DOHH2 (cell line): Measurements from ENCODE around the gene PHLPP2.

Experiments
- H3F3A ChIP-seq: fragments of 200-600 bp; sonication (generic), shearing (Covaris generic); 2 replicates; pipeline ENCODE4 v1.6.0; 2016; ENCODE audit warnings: antibody characterized with exemption, mild to moderate bottlenecking; ENCODE audit not compliant: control insufficient read depth, insufficient read depth
- H3K27ac ChIP-seq: fragments of 200-600 bp; sonication (generic); 2 replicates; pipeline ENCODE4 v1.5.1; 2014; ENCODE audit warnings: low read depth, mild to moderate bottlenecking, low read length, moderate library complexity
- H3K27me3 ChIP-seq: fragments of 200-600 bp; sonication (generic); 2 replicates; pipeline ENCODE4 v1.6.1; 2014; ENCODE audit warnings: mild to moderate bottlenecking, low read length, mixed read lengths; ENCODE audit not compliant: control insufficient read depth
- H3K36me3 ChIP-seq: fragments of 200-600 bp; sonication (generic); 2 replicates; pipeline ENCODE4 v1.6.1; 2014; ENCODE audit warnings: mild to moderate bottlenecking, low read length, moderate library complexity, mixed read lengths; ENCODE audit not compliant: control insufficient read depth
- H3K4me1 ChIP-seq: fragments of 200-600 bp; sonication (generic); 2 replicates; pipeline ENCODE4 v1.6.1; 2014; ENCODE audit warnings: mild to moderate bottlenecking, low read length, mixed read lengths; ENCODE audit not compliant: control insufficient read depth
- H3K4me2 ChIP-seq: fragments of 200-600 bp; sonication (generic); 2 replicates; pipeline ENCODE4 v1.6.0; 2014; ENCODE audit warnings: mild to moderate bottlenecking, low read length, moderate library complexity
- H3K4me3 ChIP-seq: fragments of 200-600 bp; sonication (generic); 2 replicates; pipeline ENCODE4 v1.5.1; 2014; ENCODE audit warnings: mild to moderate bottlenecking, low read length, mixed read lengths
- H3K79me2 ChIP-seq: fragments of 200-600 bp; sonication (generic); 2 replicates; pipeline ENCODE4 v1.6.1; 2014; ENCODE audit warnings: mild to moderate bottlenecking, low read length, mixed read lengths; ENCODE audit not compliant: control insufficient read depth
- H3K9me2 ChIP-seq: fragments of 200-600 bp; sonication (generic); replicated peaks from 2 replicates; pipeline ENCODE4 v1.6.1; 2014; ENCODE audit warnings: mild to moderate bottlenecking, low read length, mixed read lengths; ENCODE audit not compliant: control insufficient read depth
- H3K9me3 ChIP-seq: fragments of 200-600 bp; sonication (generic); 2 replicates; pipeline ENCODE4 v1.6.1; 2014; ENCODE audit warnings: antibody characterized with exemption, low read length, mixed read lengths; ENCODE audit not compliant: control insufficient read depth, insufficient read depth
- H4K20me1 ChIP-seq: fragments of 200-600 bp; sonication (generic); 2 replicates; pipeline ENCODE4 v1.6.0; 2014; ENCODE audit warnings: low read depth, mild to moderate bottlenecking, antibody characterized with exemption, low read length, moderate library complexity; ENCODE audit not compliant: control insufficient read depth, insufficient read depth
- CTCF ChIP-seq: fragments of 200-600 bp; sonication (generic); IDR thresholded peaks from one replicate; pipeline ENCODE4 v1.5.1; 2014; ENCODE audit warnings: antibody characterized with exemption, mild to moderate bottlenecking, low read depth, low read length; ENCODE audit not compliant: poor library complexity, severe bottlenecking
- EZH2phosphoT487 ChIP-seq: fragments of 200-600 bp; sonication (generic); IDR thresholded peaks from 2 replicates; pipeline ENCODE4 v1.6.1; 2017; ENCODE audit warnings: borderline replicate concordance, mild to moderate bottlenecking, antibody characterized with exemption, low read length, moderate library complexity, mixed read lengths

Gene PHLPP2

GRCh38 chr16:71758293-71758760, 33.8 kb upstream of the PHLPP2 start:
- Histone ChIP-seq H3K4me3 (no peak overlapping the region), H3K79me2 (no peaks in the 10 kb centered on the region), H3K4me2 (no peak overlapping the region), H3K27ac (no peak overlapping the region), H3K27me3 (no peaks in the 10 kb centered on the region), H3K4me1 (no peaks in the 10 kb centered on the region), H3K36me3 (peaks cover 64% of the 10 kb centered on the region), H3F3A (no peaks in the 10 kb centered on the region), H4K20me1 (no peaks in the 10 kb centered on the region), H3K9me3 (no peaks in the 10 kb centered on the region), H3K9me2 (no peaks in the 10 kb centered on the region)
- TF ChIP-seq EZH2phosphoT487, result no peak
- TF ChIP-seq CTCF, result no peak

GRCh38 chr16:71754652-71755051, 30.2 kb upstream of the PHLPP2 start:
- Histone ChIP-seq H3K79me2 (no peaks in the 10 kb centered on the region), H3K4me1 (no peaks in the 10 kb centered on the region), H3K36me3 (peaks cover 70% of the 10 kb centered on the region), H3K27me3 (no peaks in the 10 kb centered on the region), H3F3A (peaks cover 4% of the 10 kb centered on the region; the same call in 1 of the 2 replicates), H3K9me3 (no peaks in the 10 kb centered on the region), H3K4me2 (no peak overlapping the region), H3K4me3 (no peak overlapping the region), H4K20me1 (no peaks in the 10 kb centered on the region), H3K27ac (no peak overlapping the region), H3K9me2 (no peaks in the 10 kb centered on the region)
- TF ChIP-seq EZH2phosphoT487 (no peak), CTCF (no peak)

GRCh38 chr16:71754108-71754507, 29.6 kb upstream of the PHLPP2 start:
- Histone ChIP-seq H3K9me3 (no peaks in the 10 kb centered on the region), H3K4me2 (no peak overlapping the region), H3F3A (peaks cover 4% of the 10 kb centered on the region; the same call in 1 of the 2 replicates), H3K9me2 (no peaks in the 10 kb centered on the region), H3K36me3 (peaks cover 76% of the 10 kb centered on the region), H3K27ac (no peak overlapping the region), H3K4me3 (no peak overlapping the region), H3K4me1 (no peaks in the 10 kb centered on the region), H3K27me3 (no peaks in the 10 kb centered on the region), H3K79me2 (no peaks in the 10 kb centered on the region), H4K20me1 (no peaks in the 10 kb centered on the region)
- TF ChIP-seq EZH2phosphoT487, result no peak
- TF ChIP-seq CTCF, result no peak

GRCh38 chr16:71748226-71748625, 23.7 kb upstream of the PHLPP2 start:
- no peaks in the 10 kb centered on the region for H3K9me2 ChIP-seq
- peaks cover 62% of the 10 kb centered on the region for H3K36me3 ChIP-seq
- no peak for TF ChIP-seq CTCF
- no peak for TF ChIP-seq EZH2phosphoT487

More at GRCh38 chr16:71748226-71748625, 23.7 kb upstream of the PHLPP2 start:
- no peaks in the 10 kb centered on the region for H3K4me1 ChIP-seq
- H3K4me3 ChIP-seq, result no peak overlapping the region
- H3F3A ChIP-seq, result peaks cover 11% of the 10 kb centered on the region
- H4K20me1 ChIP-seq, result no peaks in the 10 kb centered on the region
- H3K4me2 ChIP-seq, result no peak overlapping the region
- H3K27ac ChIP-seq, result no peak overlapping the region
- H3K27me3 ChIP-seq, result no peaks in the 10 kb centered on the region
- no peaks in the 10 kb centered on the region for H3K9me3 ChIP-seq
- H3K79me2 ChIP-seq, result no peaks in the 10 kb centered on the region
